GM10266 (cell line): ENCODE results near the gene MEGF11.

Experiments used
- DNase-seq: peaks from one replicate; pipeline ENCODE4 v3.0.0; 2012; ENCODE audit errors: extremely low spot score
- TF ChIP-seq, protein P1 (sequence below): IDR thresholded peaks from 2 replicates; pipeline ENCODE4 v1.5.1; 2012; ENCODE audit warnings: mild to moderate bottlenecking, low read depth; ENCODE audit not compliant: control insufficient read depth, insufficient read depth; ENCODE audit errors: missing control alignments

The MEGF11 gene

DNA sequence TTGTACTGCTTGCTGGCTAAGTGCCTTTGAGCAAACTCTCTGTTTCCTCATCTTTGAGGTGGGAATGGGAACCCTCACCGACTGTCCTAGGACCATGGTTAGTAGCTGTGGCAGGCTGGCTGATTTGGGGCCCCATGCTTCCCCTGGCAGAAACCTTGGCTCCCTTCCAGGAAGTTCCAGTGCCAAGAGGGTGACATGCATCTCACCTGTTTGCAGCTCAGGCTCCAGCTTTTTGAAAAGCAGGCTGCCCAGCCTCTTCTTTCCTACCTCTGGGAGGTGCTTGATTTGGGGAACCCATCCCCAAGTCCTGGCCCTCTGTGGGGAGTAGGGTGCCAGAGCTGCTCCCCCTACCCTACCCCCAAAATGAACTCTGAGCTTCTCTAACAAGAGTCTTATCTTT, 333.4 kb downstream of the MEGF11 start:
- TF ChIP-seq, protein P1, sequence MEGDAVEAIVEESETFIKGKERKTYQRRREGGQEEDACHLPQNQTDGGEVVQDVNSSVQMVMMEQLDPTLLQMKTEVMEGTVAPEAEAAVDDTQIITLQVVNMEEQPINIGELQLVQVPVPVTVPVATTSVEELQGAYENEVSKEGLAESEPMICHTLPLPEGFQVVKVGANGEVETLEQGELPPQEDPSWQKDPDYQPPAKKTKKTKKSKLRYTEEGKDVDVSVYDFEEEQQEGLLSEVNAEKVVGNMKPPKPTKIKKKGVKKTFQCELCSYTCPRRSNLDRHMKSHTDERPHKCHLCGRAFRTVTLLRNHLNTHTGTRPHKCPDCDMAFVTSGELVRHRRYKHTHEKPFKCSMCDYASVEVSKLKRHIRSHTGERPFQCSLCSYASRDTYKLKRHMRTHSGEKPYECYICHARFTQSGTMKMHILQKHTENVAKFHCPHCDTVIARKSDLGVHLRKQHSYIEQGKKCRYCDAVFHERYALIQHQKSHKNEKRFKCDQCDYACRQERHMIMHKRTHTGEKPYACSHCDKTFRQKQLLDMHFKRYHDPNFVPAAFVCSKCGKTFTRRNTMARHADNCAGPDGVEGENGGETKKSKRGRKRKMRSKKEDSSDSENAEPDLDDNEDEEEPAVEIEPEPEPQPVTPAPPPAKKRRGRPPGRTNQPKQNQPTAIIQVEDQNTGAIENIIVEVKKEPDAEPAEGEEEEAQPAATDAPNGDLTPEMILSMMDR: no peak
- no peak for DNase-seq

DNA sequence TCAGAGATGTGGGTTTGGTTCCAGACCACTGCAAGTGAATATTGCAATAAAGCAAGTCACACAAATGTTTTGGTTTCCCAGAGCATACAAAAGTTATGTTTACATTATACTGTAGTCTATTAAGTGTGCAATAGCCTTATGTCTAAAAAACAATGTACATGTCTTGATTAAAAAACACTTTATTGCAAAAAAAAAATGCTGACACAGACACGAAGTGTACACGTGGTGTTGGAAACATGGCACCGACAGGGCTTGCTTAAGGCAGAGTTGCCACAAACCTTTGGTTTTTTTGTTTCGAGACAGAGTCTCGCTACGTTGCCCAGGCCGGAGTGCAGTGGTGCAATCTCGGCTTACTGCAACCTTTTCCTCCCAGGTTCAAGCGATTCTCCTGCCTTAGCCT, 334.2 kb downstream of the MEGF11 start:
- TF ChIP-seq, protein P1: no peak
- DNase-seq: no peak

DNA sequence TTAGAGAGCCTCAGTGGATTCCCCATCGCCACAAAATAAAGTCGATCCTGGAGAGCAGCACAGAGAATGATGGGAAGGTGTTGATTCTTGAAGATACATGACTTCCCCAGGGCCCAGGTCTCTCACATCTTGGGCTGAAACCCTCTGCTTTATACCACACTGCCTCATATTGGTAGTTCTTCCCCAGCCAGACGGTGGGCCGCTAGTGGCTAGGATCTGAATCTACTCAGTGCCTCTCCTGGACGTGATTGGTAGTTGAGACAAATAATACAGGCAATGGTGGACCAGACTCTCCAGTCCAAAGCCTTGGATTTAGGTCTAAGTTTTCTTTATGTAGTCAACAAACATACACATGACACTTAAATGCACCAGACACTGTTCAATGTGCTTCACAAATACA, 334.6 kb downstream of the MEGF11 start:
- TF ChIP-seq, protein P1: no peak
- no peak for DNase-seq

DNA sequence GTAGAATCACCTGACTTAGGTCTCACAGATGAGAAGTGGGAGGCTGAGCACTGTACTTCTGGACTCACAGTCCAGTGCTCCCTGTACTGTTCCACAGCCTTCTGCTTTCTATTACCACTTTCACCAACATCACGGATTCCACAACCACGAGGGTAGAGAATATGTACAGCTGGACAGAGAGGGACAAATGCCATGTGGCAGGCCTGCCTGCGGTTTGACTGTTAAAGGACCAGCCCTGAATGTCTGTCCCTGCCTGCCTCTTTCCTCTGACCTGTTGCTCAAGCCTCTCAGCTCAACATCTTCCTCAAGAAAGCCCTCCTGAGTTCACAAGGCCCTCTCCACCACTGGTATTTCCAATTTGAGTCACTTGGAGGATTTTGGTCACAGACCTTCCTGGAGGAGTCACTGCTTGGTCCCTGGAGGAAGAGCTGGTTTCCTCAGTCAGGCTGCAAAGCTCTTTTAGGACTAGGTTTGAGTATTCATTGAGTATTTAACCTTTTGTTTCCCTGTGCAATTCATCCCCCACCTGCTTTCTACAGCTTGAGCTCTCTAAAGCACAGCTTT, 335.1 kb downstream of the MEGF11 start:
- TF ChIP-seq, protein P1: no peak
- no peak for DNase-seq

DNA sequence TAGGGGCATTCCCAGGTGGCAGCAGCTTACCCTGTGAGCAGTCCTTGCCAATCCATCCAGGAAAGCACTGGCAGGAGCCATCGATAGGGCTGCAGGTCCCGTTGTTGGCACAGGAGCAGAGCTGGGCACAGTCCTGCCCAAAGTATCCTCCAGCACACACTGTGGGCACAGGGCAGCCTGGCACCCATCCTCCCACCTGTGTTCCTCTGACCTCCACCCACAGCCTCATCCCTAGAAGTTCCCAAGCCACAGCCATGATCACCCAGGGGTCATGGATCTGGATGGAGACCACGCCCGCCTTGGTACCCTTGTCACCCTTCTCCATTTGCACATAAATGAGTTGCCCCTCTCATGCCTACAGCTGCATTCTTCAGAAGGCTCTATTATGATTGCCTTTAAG, 335.6 kb downstream of the MEGF11 start:
- TF ChIP-seq, protein P1: no peak
- no peak for DNase-seq

DNA sequence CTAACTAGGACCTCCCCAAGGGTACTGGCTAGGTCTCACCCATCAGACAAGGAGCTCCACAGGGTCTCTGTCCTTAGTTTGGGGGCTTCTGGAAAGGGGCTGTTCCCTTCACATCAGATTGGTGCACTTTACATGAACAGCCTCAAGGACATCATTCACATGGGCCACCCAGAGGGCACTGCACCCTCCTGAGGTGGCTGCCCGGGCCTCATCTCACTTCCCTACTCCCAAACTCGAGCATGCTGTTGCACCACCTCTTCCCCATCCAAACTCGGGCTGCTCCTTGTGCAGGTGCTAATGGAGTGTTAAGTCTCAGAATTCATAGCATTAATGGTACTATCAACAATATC, 336.2 kb downstream of the MEGF11 start:
- DNase-seq: no peak
- TF ChIP-seq, protein P1: no peak

DNA sequence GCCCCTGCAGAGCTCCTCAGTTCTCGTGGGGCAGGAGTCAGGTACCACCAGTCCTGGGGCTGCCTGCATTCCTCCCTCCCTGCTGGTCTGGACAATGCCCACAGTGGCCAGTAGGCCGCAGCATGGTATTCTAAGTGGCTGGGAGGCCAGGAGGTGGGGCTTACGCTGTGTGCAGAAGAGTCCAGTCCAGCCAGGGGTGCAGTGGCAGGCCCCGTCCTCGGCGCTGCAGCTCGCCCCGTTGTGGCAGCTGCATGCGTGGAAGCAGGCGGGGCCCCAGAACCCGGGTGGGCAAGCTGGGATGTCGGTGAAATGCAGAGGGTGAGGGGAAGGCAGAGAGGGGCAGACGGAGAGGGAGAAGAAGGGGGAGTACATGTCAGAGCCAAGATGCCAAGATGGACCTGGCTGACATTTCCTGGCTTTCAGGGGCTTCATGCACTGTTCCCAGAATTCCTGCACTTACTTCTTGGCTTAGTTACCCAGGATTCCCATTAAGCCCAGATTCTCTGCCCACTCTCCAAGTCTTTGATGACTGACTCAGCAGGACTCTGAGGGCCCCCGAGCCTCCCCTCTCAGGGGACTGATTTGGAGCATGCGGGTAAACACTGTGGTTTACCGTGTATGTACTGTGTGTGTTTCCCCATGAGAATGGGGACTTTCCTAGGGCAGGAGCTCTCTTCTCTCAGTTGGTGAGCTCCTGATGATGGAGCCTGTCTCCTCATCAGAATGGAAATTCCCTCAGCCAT, 336.7 kb downstream of the MEGF11 start:
- TF ChIP-seq, protein P1: peak; percentile 92
- peak; percentile 81 for DNase-seq
